ENCODE measurements around the gene CDK16.
A peak's percentile ranks its signal among the peaks of the same experiment; 100 is the strongest.

Gene CDK16

DNA sequence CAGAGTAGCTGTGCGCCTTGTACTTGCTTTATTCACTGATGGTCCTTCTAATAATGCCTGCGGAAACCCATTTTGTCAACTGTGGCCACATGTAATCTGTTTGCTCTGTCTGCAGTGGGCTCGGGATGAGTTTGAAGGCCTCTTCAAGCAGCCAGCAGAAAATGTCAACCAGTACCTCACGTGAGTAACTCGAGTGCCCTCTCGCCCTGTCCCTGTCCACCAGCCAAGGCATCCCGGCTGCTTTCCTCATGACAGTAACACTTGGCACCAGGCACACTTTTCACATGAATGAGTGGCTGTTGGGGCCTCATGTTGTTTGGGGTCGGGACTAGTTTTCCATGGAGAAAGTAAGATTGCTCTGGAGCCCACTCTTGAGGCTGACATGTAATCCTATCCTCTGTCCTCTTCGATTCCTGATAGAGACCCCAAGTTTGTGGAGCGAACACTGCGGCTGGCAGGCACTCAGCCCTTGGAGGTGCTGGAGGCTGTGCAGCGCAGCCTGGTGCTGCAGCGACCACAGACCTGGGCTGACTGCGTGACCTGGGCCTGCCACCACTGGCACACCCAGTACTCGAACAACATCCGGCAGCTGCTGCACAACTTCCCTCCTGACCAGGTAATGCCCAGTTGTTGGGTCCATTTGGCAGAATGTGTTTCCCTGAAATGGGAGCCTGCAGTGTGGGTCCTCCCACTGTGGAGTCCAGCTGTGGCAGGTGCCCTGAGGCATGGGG is 8.8 kb upstream of the CDK16 start:
- DNase-seq, result no peak

- no peak for DNase-seq
These were observed 7.6 kb upstream of the CDK16 start for GRCh38 chrX:47210661-47211425.

- DNase-seq, result no peak
These were observed 5.8 kb upstream of the CDK16 start for GRCh38 chrX:47212381-47213293.

GRCh38 chrX:47214435-47215077 is 3.9 kb upstream of the CDK16 start:
- no peak for DNase-seq

DNA sequence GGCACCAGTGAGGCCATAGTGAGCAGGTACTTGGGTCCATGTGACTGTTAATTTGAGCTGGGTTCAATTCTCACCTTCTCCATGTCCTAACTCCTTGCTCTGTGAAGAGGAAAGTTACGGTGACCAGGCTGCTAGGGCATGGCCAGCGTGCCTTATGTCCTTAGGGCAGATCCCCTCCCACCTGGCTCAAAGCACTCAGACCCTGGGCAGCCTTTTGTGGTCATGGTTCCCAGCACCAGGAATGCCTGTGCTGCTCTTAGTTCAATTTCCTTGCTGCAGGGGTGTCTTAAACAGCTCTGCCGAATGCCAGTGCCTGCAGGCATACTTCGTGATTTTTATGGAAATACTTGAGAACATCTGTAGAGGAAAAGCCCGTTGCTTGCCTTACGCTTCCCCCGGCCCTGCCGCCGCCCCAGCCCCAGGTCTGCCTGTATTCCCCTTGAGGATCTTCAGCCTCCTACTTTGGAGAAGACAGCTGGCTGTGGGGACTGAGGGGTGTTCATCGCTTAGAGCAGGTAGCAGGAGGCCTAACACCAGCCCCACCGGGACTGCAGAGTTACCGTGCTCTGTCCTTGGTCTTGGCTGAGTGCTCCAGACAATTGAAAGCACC is 3.1 kb upstream of the CDK16 start:
- DNase-seq, result no peak

DNA sequence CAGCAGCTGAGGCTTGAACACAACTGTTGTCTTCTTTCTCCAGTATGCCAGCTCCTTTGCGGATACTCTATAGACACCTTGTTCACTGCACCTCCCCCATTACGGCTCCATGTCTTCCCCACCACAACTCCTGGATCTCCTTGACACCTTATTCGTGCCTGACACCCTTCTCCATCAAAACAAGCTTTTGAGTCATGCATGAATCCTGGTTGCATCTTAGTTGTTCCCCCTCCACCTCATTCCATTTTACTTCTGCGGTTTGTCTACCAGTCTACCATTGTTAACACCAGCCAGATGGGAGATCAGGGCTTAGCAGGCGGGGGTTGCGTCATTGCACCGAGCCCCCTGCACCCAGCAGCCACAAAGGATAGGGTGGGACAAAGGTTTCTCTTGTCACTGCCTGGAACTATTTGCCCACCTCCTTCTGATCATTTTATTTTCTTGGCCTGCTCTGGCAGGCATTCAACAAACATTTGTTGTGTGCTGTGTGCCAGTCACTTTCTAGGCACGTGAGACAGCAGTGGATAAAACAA is 2.0 kb upstream of the CDK16 start:
- DNase-seq, result no peak

DNA sequence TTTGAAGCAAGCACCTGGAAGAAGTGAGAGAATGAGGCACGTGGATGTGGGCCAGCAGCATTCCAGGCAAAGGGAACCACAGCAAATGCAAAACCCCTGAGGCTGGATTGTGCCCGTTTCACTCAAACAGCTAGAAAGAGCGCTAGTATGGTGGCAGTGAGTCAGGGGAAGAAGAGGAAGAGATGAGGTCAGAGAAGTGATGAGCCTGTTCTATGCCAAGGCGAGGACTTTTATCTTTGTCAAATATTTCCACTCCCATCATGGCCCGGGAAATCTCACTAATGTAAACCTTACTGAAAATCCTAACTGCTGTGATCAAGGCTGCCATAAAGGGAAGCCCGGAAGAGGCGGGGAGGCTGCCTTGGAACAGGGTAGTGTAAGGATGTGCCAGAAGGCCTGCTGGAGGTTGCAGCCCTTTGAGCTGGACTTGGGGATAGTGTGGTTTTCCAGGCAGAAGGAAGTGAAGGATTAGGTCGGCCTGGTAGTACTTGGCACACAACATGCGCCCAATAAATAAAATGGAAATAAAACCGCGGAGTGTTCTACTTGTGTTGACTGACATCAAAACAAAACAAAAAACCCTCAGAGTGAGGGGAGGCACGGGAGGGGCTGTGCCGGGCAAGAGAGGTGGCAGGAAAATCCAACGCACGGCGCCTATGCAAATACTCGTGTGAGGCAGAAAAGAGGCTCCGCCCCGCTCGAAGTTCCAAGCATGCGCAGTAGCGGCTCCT is 1.2 kb upstream of the CDK16 start:
- peak; percentile 40 for DNase-seq

- DNase-seq, result peak; percentile 98
These were observed 615 bp upstream of the CDK16 start for GRCh38 chrX:47217852-47218279.

DNA sequence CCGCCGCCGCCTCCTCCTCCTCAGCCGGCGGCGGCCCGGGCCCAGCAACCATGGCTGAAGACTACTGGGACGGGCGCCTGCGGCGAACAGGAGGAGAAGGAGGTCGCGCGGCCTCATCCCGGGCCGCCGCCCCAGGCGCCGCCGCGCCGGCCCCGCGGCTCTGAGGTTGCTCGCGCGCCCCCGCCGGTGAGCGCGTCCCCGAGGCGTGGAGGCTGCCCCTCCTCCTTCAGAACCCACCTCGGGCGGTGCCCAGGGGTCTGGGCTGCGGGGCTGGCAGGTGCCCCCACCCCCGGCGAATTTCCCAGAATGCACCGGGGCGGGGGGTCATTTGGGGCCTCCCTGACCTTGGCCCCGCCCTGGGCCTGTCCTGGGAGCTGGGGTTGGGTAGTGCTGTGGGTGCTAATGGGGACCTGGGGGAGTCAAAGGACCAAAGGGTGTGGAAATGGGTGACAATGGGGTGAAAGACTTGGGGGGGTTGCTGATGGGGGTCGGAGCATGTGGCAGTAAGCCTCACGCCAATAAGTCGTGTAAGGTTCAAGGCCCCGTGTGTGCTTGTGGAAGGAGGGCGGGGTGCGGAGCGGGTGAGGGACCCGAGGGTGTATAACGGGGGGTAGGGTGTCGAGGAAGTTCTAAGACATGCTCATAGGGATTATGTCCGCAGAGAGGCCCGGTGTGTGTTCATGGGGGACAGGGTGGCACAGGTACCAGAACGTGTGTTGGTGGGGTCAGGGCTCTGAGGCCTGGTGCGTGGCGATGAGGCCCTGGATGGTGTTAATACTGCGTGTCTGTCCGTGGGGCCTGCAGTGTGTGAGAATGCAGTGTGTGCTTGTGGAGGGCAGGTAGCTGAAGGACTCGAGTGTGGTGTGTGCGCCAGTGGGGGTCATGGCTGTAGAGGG is 687 bp downstream of the CDK16 start:
- DNase-seq, result peak; percentile 66

DNA sequence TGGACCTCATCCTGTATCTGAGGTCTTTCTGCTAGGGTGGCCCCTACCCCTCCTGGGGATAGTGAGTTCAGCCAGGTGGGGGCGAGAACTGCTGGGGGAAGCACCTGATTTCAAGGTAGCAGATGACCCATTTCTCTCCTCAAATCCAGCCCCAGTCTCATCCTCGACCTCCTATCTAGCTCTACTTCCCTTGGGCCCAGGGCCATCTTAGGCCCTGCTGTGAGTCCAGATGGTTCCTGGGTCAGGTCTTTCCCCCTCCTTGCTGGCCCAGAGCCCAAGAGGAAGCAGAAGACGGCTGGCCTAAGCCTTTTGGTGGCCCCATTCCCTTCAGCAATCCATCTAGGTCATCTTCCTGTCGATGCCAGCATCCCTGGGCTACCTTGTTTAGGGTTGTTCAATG is 3.3 kb downstream of the CDK16 start:
- DNase-seq, result no peak

- DNase-seq, result no peak
These were observed 4.4 kb downstream of the CDK16 start for GRCh38 chrX:47222751-47223350.

- no peak for DNase-seq
These were observed 5.2 kb downstream of the CDK16 start for GRCh38 chrX:47223476-47224250.

DNA sequence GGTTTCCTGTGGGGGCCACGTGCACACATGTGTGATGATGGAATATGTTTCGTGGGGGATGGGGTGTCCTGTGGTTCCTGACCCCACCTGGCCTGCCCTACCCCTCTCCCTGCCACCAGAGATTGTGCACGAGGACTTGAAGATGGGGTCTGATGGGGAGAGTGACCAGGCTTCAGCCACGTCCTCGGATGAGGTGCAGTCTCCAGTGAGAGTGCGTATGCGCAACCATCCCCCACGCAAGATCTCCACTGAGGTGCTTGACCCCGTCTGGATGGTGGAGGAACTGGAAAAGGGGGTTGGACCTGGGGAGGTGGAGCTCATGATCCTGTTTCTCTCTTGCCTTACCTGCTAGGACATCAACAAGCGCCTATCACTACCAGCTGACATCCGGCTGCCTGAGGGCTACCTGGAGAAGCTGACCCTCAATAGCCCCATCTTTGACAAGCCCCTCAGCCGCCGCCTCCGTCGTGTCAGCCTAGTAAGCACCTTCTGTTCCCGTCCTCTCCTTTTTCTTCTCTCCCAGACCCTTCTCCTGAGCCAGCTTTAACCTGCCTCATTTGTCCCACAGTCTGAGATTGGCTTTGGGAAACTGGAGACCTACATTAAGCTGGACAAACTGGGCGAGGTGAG is 5.9 kb downstream of the CDK16 start:
- no peak for DNase-seq

DNA sequence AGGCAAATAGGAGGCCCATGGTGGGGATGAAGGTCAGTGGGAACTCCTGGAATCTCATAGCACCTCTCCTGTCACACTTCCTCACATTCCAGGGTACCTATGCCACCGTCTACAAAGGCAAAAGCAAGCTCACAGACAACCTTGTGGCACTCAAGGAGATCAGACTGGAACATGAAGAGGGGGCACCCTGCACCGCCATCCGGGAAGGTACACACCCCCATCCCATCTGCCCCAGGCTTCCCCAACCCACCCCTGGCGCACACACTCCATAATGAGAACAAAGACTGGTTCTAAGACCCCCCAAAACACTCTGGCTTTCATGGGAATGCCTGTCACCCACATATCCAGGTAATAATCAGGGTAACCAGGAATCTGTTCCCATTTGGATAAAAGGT is 6.4 kb downstream of the CDK16 start:
- no peak for DNase-seq

DNA sequence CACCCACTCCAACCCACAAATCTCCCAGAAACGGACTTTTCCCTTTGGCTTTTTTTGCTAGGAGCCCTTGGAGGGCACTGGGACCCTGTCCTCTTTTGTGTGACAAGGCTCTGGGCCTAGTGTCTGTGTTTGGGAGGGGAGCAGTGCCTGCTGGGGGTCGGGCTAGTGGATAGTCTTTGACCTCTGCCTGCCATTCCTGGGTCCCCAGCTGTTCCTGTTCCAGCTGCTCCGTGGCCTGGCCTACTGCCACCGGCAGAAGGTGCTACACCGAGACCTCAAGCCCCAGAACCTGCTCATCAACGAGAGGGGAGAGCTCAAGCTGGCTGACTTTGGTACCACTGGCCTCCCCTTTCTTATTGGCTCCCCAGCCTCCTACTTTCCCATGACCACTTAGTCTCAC is 7.6 kb downstream of the CDK16 start:
- DNase-seq, result no peak

GRCh38 chrX:47226531-47227333 is 8.3 kb downstream of the CDK16 start:
- DNase-seq, result no peak

- no peak for DNase-seq
These were observed 8.8 kb downstream of the CDK16 start for GRCh38 chrX:47227334-47227583.
